ENCODE results near the gene RAB11B. TPM values are rescaled to one million over a fixed set of nuclear protein-coding genes. Genes with fewer than 3 reads are reported as not detected.
"Not testable (repeated sequence)": the region's sequence is repeated elsewhere in the genome, so short reads cannot be mapped to it uniquely, and the experiment has no call there.

Gene RAB11B
- total RNA-seq, 4 donors from 2014 or later, result 28.6 to 71.8 (median 36.1) TPM

DNA sequence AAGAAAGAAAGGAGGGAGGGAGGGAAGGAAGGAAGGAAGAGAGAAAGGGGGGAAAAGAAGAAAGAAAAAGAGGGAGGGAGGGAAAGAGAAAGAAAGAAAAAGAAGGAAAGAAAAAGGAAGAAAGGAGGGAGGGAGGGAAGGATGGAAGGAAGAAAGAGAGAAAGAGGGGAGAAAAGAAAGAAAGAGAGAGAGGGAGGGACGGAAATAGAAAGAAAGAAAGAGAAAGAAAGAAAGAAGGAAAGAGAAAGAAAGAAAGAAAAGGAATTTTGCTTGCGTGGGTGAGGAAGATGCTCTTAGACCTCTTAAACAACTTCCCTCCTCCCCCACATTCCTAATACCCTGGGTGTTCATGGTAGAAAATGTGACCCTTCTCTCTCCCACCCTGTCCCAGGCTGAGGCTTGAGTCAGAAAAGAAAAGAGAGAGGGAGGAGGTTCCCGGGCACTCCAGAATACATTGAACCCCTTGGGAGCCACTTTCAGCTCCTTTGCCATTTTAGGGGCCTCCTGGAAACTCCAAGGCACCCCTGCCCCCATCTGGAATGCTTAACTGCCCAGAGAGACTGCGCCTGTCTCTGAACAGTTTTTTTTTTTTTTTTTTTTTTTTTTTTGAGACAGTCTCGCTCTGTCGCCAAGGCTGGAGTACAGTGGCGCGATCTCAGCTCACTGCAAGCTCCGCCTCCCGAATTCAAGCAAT, 37.9 kb upstream of the RAB11B start:
- H3K27me3 ChIP-seq, result peaks cover 33% of the 10 kb centered on the region
- H3K4me3 ChIP-seq, result peak overlapping the region in 1 of 2 donors; percentile 18
- TF ChIP-seq EP300 (IDR thresholded peaks at IDR 0.05) (no peak), POLR2A (IDR thresholded peaks at IDR 0.05) (no peak), POLR2AphosphoS5 (IDR thresholded peaks at IDR 0.05) (no peak)
- TF ChIP-seq, protein P1, sequence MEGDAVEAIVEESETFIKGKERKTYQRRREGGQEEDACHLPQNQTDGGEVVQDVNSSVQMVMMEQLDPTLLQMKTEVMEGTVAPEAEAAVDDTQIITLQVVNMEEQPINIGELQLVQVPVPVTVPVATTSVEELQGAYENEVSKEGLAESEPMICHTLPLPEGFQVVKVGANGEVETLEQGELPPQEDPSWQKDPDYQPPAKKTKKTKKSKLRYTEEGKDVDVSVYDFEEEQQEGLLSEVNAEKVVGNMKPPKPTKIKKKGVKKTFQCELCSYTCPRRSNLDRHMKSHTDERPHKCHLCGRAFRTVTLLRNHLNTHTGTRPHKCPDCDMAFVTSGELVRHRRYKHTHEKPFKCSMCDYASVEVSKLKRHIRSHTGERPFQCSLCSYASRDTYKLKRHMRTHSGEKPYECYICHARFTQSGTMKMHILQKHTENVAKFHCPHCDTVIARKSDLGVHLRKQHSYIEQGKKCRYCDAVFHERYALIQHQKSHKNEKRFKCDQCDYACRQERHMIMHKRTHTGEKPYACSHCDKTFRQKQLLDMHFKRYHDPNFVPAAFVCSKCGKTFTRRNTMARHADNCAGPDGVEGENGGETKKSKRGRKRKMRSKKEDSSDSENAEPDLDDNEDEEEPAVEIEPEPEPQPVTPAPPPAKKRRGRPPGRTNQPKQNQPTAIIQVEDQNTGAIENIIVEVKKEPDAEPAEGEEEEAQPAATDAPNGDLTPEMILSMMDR (IDR thresholded peaks at IDR 0.05), result no peak
- no peaks in the 10 kb centered on the region for H3K36me3 ChIP-seq
- H3K4me1 ChIP-seq, result peaks cover 0 to 23% (median 8%) of the 10 kb centered on the region in 3 donors
- WGBS, 2 donors (ENCODE audit: low coverage in 1 of 2), result 23 to 36% methylated on average over 6 to 8 of the region's 10 CpGs
- H3K27ac ChIP-seq, result peak overlapping the region in 1 of 4 donors; percentile 27
- no peaks in the 10 kb centered on the region for H3K9me3 ChIP-seq
- ATAC-seq, result no peak

DNA sequence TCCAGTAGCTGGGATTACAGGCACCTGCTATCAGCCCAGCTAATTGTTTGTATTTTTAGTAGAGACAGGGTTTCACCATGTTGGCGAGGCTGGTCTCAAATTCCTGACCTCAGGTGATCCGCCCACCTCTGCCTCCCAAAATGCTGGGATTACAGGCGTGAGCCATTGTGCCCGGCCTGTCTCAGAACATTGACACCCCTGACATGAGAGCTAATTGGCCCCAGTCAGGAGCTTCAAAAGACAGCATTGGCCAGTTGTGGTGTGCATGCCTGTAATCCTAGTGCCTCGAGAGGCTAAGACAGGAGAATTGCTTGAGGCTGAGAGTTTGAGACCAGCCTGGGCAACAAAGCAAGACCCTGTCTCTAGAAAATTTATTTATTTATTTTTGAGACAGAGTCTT, 37.3 kb upstream of the RAB11B start:
- ATAC-seq, H3K36me3 ChIP-seq, H3K9me3 ChIP-seq: not testable (repeated sequence)
- Histone ChIP-seq H3K4me3 (peak overlapping the region in 1 of 2 donors; percentile 18), H3K27ac (peak overlapping the region in 1 of 4 donors; percentile 27), H3K27me3 (peaks cover 33% of the 10 kb centered on the region), H3K4me1 (peaks cover 0 to 23% (median 8%) of the 10 kb centered on the region in 3 donors)
- 40 to 89% methylated on average over 1 to 4 of the region's 5 CpGs for WGBS, 2 donors (ENCODE audit: low coverage in 1 of 2)

GRCh38 chr19:8355631-8356402, 34.3 kb upstream of the RAB11B start:
- Histone ChIP-seq H3K4me3 (no peak overlapping the region), H3K27ac (peak overlapping the region in 2 of 4 donors; percentile 23 to 29), H3K36me3 (no peaks in the 10 kb centered on the region), H3K27me3 (peaks cover 25% of the 10 kb centered on the region), H3K9me3 (no peaks in the 10 kb centered on the region), H3K4me1 (peaks cover 0 to 23% (median 8%) of the 10 kb centered on the region in 3 donors)
- peak; percentile 72 for ATAC-seq
- TF ChIP-seq POLR2AphosphoS5 (IDR thresholded peaks at IDR 0.05) (peak; percentile 66), EP300 (IDR thresholded peaks at IDR 0.05) (no peak), POLR2A (IDR thresholded peaks at IDR 0.05) (no peak)
- TF ChIP-seq, protein P1 (IDR thresholded peaks at IDR 0.05), result no peak
- 52 to 53% methylated on average over 3 to 5 of the region's 6 CpGs for WGBS, 2 donors (ENCODE audit: low coverage in 1 of 2)

DNA sequence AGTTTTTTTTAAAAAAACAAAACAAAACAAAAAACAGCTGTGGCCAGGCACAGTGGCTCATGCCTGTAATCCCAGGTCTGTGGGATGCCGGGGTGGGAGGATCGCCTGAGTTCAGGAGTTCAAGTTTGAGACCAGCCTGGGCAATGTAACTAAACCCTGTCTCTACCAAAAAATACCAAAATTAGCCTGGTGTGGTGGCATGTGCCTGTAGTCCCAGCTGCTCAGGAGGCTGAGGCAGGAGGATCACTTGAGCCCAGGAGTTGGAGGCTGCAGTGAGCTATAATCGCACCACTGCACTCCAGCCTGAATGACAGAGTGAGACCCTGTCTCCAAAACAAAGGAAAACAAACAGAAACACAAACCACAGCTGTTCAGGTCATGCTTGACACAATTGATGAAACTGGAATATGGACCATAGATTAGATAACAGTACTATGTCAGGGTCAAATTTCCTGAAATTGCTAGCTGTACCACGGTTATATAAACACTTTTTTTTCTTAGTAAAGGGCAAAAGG, 33.1 kb upstream of the RAB11B start:
- ATAC-seq, result no peak
- H3K4me3 ChIP-seq, result no peak overlapping the region
- no peaks in the 10 kb centered on the region for H3K36me3 ChIP-seq
- no peak overlapping the region for H3K27ac ChIP-seq
- H3K27me3 ChIP-seq, result peaks cover 14% of the 10 kb centered on the region
- no peaks in the 10 kb centered on the region for H3K9me3 ChIP-seq
- peaks cover 0 to 34% (median 12%) of the 10 kb centered on the region in 3 donors for H3K4me1 ChIP-seq
- 53 to 56% methylated on average over 2 of the region's 4 CpGs for WGBS, 2 donors (ENCODE audit: low coverage in 1 of 2)
- TF ChIP-seq, protein P1 (IDR thresholded peaks at IDR 0.05), result no peak
- TF ChIP-seq POLR2A (IDR thresholded peaks at IDR 0.05), result no peak
- TF ChIP-seq EP300 (IDR thresholded peaks at IDR 0.05), result no peak
- no peak for TF ChIP-seq POLR2AphosphoS5 (IDR thresholded peaks at IDR 0.05)

DNA sequence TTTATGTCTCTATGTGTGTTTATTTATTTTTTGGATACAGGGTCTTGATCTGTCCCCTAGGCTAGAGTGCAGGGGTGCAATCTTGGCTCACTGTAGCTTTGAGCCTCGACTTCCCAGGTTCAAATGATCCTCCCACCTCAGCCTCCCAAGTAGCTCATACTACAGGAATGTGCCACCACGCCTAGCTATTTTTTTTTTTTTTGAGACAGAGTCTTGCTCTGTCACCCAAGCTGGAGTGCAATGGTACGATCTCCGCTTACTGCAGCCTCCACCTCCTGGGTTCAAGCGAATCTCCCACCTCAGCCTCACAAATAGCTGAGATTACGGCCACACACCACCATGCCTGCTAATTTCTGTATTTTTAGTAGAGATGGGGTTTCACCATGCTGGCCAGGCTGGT, 31.2 kb upstream of the RAB11B start:
- WGBS, 2 donors (ENCODE audit: low coverage in 1 of 2), result 78 to 97% methylated on average over 4 to 5 of the region's 6 CpGs

More for the DNA sequence above, 31.2 kb upstream of the RAB11B start:
- TF ChIP-seq POLR2AphosphoS5 (IDR thresholded peaks at IDR 0.05), result no peak
- TF ChIP-seq, protein P1 (IDR thresholded peaks at IDR 0.05), result no peak
- TF ChIP-seq POLR2A (IDR thresholded peaks at IDR 0.05), result no peak
- TF ChIP-seq EP300 (IDR thresholded peaks at IDR 0.05), result no peak
- no peak overlapping the region for H3K4me3 ChIP-seq
- H3K4me1 ChIP-seq, result peaks cover 0 to 36% (median 19%) of the 10 kb centered on the region in 3 donors
- ATAC-seq, result no peak
- no peaks in the 10 kb centered on the region for H3K36me3 ChIP-seq
- H3K27ac ChIP-seq, result no peak overlapping the region
- no peaks in the 10 kb centered on the region for H3K27me3 ChIP-seq
- no peaks in the 10 kb centered on the region for H3K9me3 ChIP-seq

Data from gastroesophageal sphincter (tissue), 4 donors.